IMR-90 (cell line): ENCODE data around the gene MGAT4A. TPM values are rescaled to one million over a fixed set of nuclear protein-coding genes. Genes with fewer than 3 reads are reported as not detected.

Experiments
- ATAC-seq: fragments of 200-7000 bp; cut with Tn5 transposase; 2 replicates; pipeline ENCODE4 v1.9.1; 2020; ENCODE audit warnings: low read depth, mild to moderate bottlenecking, moderate library complexity
- BruUV-seq: library from RNA; stranded (reverse); fragments of 400-500 nt; replicated peaks from 2 replicates; lab custom pipeline; 2021; lab: Mats Ljungman, UMichigan
- CTCF ChIA-PET: fragments of 300-600 bp; formaldehyde crosslinking; extraction: SDS; loops from one replicate; lab custom pipeline; 2021; ENCODE audit warnings: antibody characterized with exemption; lab: Yijun Ruan, JAX
- POLR2A ChIA-PET: fragments of 300-600 bp; sonication (Branson Sonifier 250); formaldehyde crosslinking; loops from one replicate; lab custom pipeline; 2022; ENCODE audit warnings: antibody characterized with exemption; ENCODE audit not compliant: unreplicated experiment; lab: Charles Lee
- DNase-seq: peaks from one replicate; pipeline ENCODE4 v3.0.0; 2013
- H2AFZ ChIP-seq: replicated peaks from 2 replicates; pipeline ENCODE3; 2013; ENCODE audit warnings: low read length, mild to moderate bottlenecking; ENCODE audit not compliant: poor library complexity
- H2AK5ac ChIP-seq: 2 replicates; pipeline ENCODE4 v1.6.1; 2013; ENCODE audit warnings: low read depth, low read length, inconsistent platforms
- H2AK9ac ChIP-seq: replicated peaks from 2 replicates; pipeline ENCODE3; 2013; ENCODE audit warnings: mild to moderate bottlenecking, low read depth, low read length, moderate library complexity; ENCODE audit not compliant: poor library complexity
- H2BK120ac ChIP-seq: 2 replicates; pipeline ENCODE4 v1.6.1; 2013; ENCODE audit warnings: low read depth, low read length, inconsistent platforms
- H2BK15ac ChIP-seq: 3 replicates; pipeline ENCODE4 v1.6.1; 2013; ENCODE audit warnings: low read depth, low read length, inconsistent platforms
- H2BK20ac ChIP-seq: 2 replicates; pipeline ENCODE4 v1.6.1; 2013; ENCODE audit warnings: low read depth, mild to moderate bottlenecking, inconsistent platforms, low read length, moderate library complexity
- H2BK5ac ChIP-seq: 2 replicates; pipeline ENCODE4 v1.6.1; 2013; ENCODE audit warnings: mild to moderate bottlenecking, low read depth, low read length, inconsistent platforms; ENCODE audit not compliant: poor library complexity, severe bottlenecking
- H3K14ac ChIP-seq: replicated peaks from 2 replicates; pipeline ENCODE4 v1.6.1; 2013; ENCODE audit warnings: low read depth, low read length, inconsistent platforms
- H3K18ac ChIP-seq: 2 replicates; pipeline ENCODE4 v1.6.1; 2013; ENCODE audit warnings: low read depth, low read length, control low read depth
- H3K23ac ChIP-seq: 2 replicates; pipeline ENCODE4 v1.6.1; 2013; ENCODE audit warnings: low read depth, low read length, inconsistent platforms
- H3K27ac ChIP-seq: 2 replicates; pipeline ENCODE4 v1.5.1; 2013; ENCODE audit warnings: mild to moderate bottlenecking, control low read depth, low read length; ENCODE audit not compliant: insufficient read depth
- H3K27me3 ChIP-seq: 2 replicates; pipeline ENCODE4 v1.6.1; 2013; ENCODE audit warnings: low read length; ENCODE audit not compliant: control insufficient read depth, insufficient read depth
- H3K36me3 ChIP-seq: 2 replicates; pipeline ENCODE4 v1.6.1; 2013; ENCODE audit warnings: low read length, mixed read lengths; ENCODE audit not compliant: control insufficient read depth, insufficient read depth
- H3K4ac ChIP-seq: 2 replicates; pipeline ENCODE4 v1.6.1; 2013; ENCODE audit warnings: low read depth, low read length, inconsistent platforms
- H3K4me1 ChIP-seq: 2 replicates; pipeline ENCODE4 v1.6.1; 2013; ENCODE audit warnings: low read length, mixed read lengths; ENCODE audit not compliant: control insufficient read depth, insufficient read depth
- H3K4me2 ChIP-seq: 2 replicates; pipeline ENCODE4 v1.6.1; 2013; ENCODE audit warnings: low read depth, mild to moderate bottlenecking, control low read depth, low read length, moderate library complexity
- H3K4me3 ChIP-seq: 2 replicates; pipeline ENCODE4 v1.5.1; 2013; ENCODE audit warnings: low read depth, mild to moderate bottlenecking, control low read depth, low read length, moderate library complexity; ENCODE audit not compliant: insufficient read depth
- H3K56ac ChIP-seq: 2 replicates; pipeline ENCODE4 v1.6.1; 2013; ENCODE audit warnings: low read length, inconsistent platforms; ENCODE audit not compliant: insufficient read depth; ENCODE audit errors: extremely low read depth
- H3K79me1 ChIP-seq, 2 experiments: 2 replicates each; pipeline ENCODE4 v1.6.1; 2013; ENCODE audit warnings: low read length in 2 of 2, inconsistent platforms in 1 of 2, low read depth in 1 of 2
- H3K9ac ChIP-seq: 2 replicates; pipeline ENCODE4 v1.6.1; 2013; ENCODE audit warnings: low read depth, low read length, control low read depth
- H3K9me1 ChIP-seq: 2 replicates; pipeline ENCODE4 v1.6.1; 2013; ENCODE audit warnings: low read length, inconsistent platforms; ENCODE audit not compliant: insufficient read depth
- H3K9me3 ChIP-seq: 2 replicates; pipeline ENCODE4 v1.6.1; 2013; ENCODE audit warnings: low read length; ENCODE audit not compliant: control insufficient read depth, insufficient read depth
- H4K20me1 ChIP-seq: 2 replicates; pipeline ENCODE4 v1.6.1; 2013; ENCODE audit warnings: low read length, inconsistent platforms; ENCODE audit not compliant: insufficient read depth
- H4K5ac ChIP-seq: 2 replicates; pipeline ENCODE4 v1.6.1; 2013; ENCODE audit warnings: mild to moderate bottlenecking, low read depth, low read length, control low read depth
- H4K8ac ChIP-seq, 2 experiments: 2 replicates each; pipeline ENCODE4 v1.6.1; 2013; ENCODE audit warnings: low read depth in 2 of 2, low read length in 2 of 2, control low read depth in 1 of 2, inconsistent platforms in 1 of 2
- H4K91ac ChIP-seq: 2 replicates; pipeline ENCODE4 v1.6.1; 2013; ENCODE audit warnings: low read depth, low read length, inconsistent platforms; ENCODE audit not compliant: insufficient read depth
- CTCF ChIP-seq: conservative IDR thresholded peaks from 2 replicates; pipeline ENCODE4 v1.5.1; 2012; ENCODE audit warnings: mild to moderate bottlenecking, low read depth, low read length, improper control_type of control experiment
- ELK1 ChIP-seq: fragments of 150-350 bp; IDR thresholded peaks from 2 replicates; pipeline ENCODE4 v1.6.1; 2016; ENCODE audit warnings: low read depth, mild to moderate bottlenecking, low read length, moderate library complexity, borderline replicate concordance
- FOS ChIP-seq: fragments of 150-350 bp; IDR thresholded peaks from 2 replicates; pipeline ENCODE4 v1.6.1; 2016; ENCODE audit warnings: low read depth, low read length
- MAFK ChIP-seq: IDR thresholded peaks from 2 replicates; pipeline ENCODE4 v1.6.1; 2012; ENCODE audit warnings: low read depth, low read length, improper control_type of control experiment
- NFE2L2 ChIP-seq: fragments of 150-350 bp; IDR thresholded peaks from 2 replicates; pipeline ENCODE4 v1.6.1; 2016; ENCODE audit warnings: low read depth, mild to moderate bottlenecking, low read length
- USF2 ChIP-seq: fragments of 150-350 bp; IDR thresholded peaks from 2 replicates; pipeline ENCODE4 v1.6.1; 2017; ENCODE audit warnings: mild to moderate bottlenecking, antibody characterized with exemption, low read length, low read depth
- WGBS, 2 experiments: methylation state at CpG; one replicate each; pipeline versions ENCODE4 v1.1.5 to v1.1.7; 2013; ENCODE audit warnings: missing lambda C conversion rate in 2 of 2; ENCODE audit not compliant: insufficient read length in 1 of 2; ENCODE audit errors: extremely low coverage in 2 of 2; 5-methylcytosine and 5-hydroxymethylcytosine counted together
- dilution Hi-C: fragments of 300-500 bp; cut with HindIII; formaldehyde crosslinking; loops from one replicate; pipeline ENCODE4 v1.14.3; 2018; ENCODE audit warnings: low sequenced_read_pairs; ENCODE audit not compliant: unreplicated experiment
- in situ Hi-C: fragments of 300-500 bp; cut with MboI; formaldehyde crosslinking; loops from 3 replicates; pipeline ENCODE4 v1.14.3; 2019; ENCODE audit warnings: low sequenced_read_pairs, inconsistent platforms, mixed read lengths
- intact Hi-C: fragments of 100-400 bp; cut with micrococcal nuclease; formaldehyde crosslinking; loops from 2 replicates; pipeline ENCODE4 v1.10.0; 2022
- polyA plus RNA-seq, 3 experiments: library from polyadenylated mRNA; depleted of rRNA; stranded (reverse); fragments of >200 nt; gene quantifications; 2 replicates each; pipeline ENCODE4 v1.2.3, GENCODE V29; 2012; ENCODE audit warnings: low replicate concordance in 1 of 3
- total RNA-seq: library from RNA; depleted of rRNA; stranded (reverse); fragments of >200 nt; gene quantifications from 2 replicates; pipeline ENCODE4 v1.2.3, GENCODE V29; 2012

The MGAT4A gene
- total and polyA plus RNA-seq, 2 of the 4 experiments (the other 2 are of a cell fraction): under 0.01 TPM; not detected in 1

GRCh38 chr2:98582523-98582922, 148.4 kb downstream of the MGAT4A start:
- Histone ChIP-seq H2AK5ac (no peak overlapping the region), H3K4me1 (no peaks in the 10 kb centered on the region), H2AFZ (no peak overlapping the region), H3K23ac (no peak overlapping the region), H4K5ac (no peak overlapping the region), H3K9ac (no peak overlapping the region), H3K9me3 (no peaks in the 10 kb centered on the region), H4K8ac (no peak overlapping the region), H4K20me1 (no peaks in the 10 kb centered on the region), H2BK5ac (no peak overlapping the region), H2BK20ac (no peak overlapping the region), H3K56ac (no peak overlapping the region), H3K4me3 (no peak overlapping the region), H2BK120ac (no peak overlapping the region), H3K14ac (no peak overlapping the region), H3K4ac (no peak overlapping the region), H4K91ac (no peak overlapping the region), H3K79me1 (no peaks in the 10 kb centered on the region), H2BK15ac (no peak overlapping the region), H3K27me3 (no peaks in the 10 kb centered on the region), H3K4me2 (no peak overlapping the region), H3K9me1 (no peaks in the 10 kb centered on the region; the same call in 1 of the 2 replicates), H3K27ac (no peak overlapping the region), H3K36me3 (peaks cover 13% of the 10 kb centered on the region), H3K18ac (no peak overlapping the region), H2AK9ac (no peak overlapping the region)
- no TSS peak for BruUV-seq
- no peak for ATAC-seq
- in situ Hi-C loops: no loop called here
- ChIA-PET CTCF (no interaction called here), POLR2A (no interaction called here)
- no peak for DNase-seq
- WGBS, 2 experiments: 92% methylated on average over 4 of the region's 9 CpGs; no CpG with 5 or more reads in 1 of the 2 experiments
- intact Hi-C loops: no loop called here
- TF ChIP-seq MAFK (no peak), CTCF (no peak), NFE2L2 (no peak), USF2 (no peak), FOS (no peak), ELK1 (no peak)
- dilution Hi-C loops: no loop called here
